Right forelimb (tissue), 1 donor: ENCODE results near the gene S100Z.
"Not testable (repeated sequence)": the region's sequence is repeated elsewhere in the genome, so short reads cannot be mapped to it uniquely, and the experiment has no call there.

ENCODE experiments used
- DNase-seq: peaks from one replicate; pipeline ENCODE4 v3.0.0-alpha.2; 2018

Gene S100Z

DNA sequence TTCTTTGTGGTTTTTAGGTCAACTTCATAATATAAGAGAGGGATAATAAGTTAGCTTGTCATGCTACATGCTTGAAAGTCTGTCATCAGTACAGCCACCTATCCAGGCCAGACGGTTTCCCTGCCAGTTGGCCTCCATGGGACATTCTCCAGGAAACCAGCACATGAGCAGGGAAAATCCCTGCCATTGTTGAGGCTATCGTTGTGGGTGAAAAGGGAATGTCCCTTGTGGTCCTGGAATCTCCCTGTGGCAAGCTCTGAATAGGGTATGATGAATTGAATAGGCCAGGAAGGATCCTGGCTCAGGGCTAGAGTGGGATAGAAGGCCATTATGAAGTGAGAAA is 18.7 kb upstream of the S100Z start:
- DNase-seq = no peak

DNA sequence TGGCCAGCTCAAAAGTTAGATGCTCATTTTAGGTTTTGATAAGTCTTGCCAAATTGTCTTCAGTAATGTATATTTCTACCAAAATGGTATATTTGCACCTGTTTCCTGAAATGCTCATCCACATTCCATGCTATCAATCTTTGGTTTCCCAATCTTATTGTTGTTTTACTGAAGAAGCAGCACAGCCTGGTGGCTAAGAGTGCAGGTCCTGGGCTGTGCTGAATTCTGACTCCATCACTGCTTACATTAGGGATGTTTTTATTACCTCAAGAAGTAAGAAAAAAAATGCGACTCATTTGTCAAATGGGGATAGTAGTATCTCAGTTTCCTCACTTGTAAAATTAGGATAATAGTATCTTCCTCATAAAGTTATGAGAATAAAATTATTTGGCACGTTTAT is 13.6 kb upstream of the S100Z start:
- no peak for DNase-seq

DNA sequence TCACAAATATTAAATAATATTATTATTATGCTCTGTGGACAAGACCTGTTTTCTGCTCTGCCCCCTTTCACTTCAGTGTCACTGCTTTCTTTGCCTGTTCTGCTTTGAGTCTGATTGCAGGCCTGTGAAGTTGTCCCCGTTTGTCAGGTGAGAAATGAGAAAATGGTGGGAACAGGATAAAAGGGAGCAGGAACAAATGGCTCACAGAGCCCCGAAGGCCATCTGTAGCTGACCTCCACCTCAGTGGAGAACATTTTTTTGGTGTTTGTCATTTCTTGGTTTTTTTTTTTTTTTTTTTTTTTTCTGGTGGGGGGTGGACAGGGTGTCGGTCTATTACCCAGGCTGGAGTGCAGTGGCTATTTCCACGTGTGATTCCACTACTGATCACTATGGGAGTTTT is 13.2 kb upstream of the S100Z start:
- DNase-seq = no peak

DNA sequence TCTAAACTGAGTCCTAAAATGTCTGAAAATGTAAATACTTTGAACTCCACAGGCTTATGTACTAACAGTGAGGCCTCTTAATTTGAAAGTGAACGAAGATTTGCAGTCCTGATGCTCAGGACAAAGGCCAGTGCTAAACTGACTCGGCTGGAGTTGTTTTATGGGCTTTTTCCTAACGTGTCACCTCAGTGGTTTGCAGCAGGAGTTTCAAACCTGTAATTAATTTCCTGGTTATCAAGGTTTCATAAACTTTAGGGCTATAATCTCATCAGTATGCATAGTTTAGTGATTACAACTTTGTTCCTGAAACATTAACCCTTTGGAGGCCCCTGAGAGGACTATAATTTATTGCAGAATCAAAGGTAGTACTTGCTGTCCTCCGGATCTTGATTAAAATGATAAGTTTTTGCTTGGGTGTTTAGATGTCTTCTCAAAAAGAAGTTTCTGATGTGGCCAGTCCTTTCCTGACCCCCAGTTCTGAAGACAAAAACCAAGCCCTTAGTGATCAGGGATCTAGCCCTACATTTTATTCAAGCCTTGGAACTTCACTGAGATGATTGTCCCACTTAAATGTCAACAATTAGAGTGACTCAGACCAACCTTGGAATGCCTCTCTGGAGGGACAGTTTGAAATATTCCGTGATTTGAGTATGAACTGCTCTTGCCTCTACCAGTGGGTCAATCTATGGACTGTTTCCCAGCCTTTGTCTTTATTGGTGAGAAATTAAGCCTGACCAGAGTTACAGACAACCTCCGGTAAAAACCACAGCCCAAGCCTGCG is 11.1 kb upstream of the S100Z start:
- no peak for DNase-seq

DNA sequence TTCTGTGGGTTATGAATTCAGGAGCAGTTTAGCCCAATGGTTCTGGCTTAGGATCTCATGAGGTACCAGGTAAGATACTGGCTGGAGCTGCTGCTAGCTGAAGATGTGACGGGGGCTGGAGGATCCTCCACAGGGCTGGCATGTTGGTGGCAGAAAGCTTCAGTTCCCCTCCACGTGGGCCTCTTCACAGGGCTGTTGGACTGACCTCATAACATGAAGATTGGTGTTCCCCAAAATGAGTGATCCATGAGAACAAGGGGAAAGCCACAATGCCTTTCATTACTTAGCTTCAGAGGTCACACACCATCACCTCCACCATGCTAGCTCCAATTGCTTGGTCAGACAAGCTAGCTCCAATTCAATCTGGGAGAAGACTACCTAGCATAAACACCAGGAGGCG is 8.5 kb upstream of the S100Z start:
- DNase-seq = no peak

DNA sequence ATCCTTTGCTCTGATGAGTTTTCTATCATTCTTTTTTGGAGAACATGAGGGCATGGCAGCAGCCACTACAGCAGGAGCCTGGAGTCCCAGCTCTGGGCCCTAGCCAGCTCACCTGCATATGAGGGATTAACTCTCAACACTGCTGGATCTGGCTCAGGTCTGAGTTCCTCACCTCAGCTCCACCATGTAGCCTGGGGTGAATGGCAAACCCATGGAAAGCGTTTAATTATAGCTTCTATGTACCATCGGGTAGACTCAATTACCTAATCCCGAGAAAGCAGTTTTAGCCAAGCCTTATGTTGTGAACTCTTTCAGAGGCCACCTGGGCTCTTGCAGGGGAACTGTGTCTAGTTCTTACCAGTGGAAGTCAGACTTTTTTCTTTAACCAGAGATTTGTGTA is 3.9 kb upstream of the S100Z start:
- no peak for DNase-seq

DNA sequence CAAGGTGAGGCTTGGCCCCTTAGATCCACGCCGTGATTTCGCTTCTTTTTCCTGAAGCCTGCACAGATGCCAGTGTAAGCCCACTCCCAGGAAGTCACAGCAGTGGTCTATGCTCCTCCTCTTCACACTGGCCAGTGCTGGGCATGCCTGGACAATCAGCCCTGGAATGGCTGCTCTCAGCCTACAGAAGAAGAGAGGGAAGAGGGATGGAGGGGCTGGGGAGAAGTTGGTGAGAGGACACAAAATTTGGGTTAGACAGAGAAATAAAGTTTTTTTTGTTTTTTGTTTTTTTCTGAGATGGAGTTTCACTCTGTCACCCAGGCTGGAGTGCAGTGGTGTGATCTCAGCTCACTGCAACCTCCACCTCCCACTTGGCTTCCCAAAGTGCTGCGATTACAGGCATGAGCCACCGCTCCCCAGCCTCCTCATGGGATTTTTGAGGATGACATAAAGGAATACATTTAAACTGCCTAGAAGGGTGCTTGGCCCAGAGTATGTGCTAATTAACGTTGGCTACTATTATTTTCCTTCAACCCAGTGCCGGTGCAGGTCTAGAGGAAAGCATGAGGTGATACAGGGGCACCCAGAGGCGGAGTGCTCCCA is 830 bp downstream of the S100Z start:
- DNase-seq = no peak

DNA sequence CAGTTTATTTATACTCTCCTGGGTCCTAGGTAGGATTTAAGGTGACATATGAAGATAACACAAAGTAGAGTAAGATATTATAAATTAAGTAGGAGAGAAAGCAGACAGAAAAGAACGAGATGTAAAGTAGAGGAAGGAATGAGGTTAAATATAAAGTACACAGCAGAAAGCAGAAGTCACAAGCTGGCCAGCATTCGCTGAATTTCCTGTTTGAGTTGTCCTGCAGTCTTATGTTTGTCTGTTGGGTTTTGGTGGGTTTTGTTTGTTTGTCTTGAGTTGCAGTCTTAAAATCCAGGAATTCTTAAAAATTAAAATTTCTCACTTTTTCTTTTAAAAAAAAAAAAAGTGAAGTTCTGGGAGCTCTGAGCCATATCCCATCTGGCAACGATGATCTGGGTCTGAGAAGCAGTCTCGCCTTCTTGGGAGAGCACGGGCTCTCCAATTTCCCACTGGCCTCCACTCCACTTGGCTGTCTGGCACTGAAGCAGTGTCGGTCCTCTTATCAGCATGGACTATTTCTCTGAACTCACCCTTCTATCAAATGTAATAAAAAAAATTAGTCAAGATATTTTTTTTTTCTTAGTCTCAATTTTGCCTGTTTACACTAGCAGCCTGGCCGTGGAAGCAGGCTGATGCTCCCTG is 2.0 kb downstream of the S100Z start:
- DNase-seq = no peak

DNA sequence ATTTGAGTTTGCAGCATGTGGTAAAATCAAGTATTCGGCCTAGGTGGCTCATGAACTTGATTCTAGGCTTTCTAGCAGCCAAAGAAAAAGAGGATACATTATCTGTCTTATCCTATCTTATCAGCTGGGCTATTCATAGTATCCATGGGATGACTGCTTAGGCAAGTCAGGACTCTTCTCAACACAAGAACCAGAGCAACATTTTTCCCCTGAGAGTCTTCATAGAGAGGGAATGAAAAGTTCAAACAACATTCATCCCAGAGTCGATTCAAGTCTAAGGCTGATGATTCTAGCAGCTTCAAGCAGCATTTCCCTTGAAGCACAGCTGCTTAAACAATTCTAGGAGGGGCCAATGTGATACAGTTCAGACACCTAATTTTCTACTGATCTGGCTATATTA is 3.0 kb downstream of the S100Z start:
- DNase-seq = no peak

DNA sequence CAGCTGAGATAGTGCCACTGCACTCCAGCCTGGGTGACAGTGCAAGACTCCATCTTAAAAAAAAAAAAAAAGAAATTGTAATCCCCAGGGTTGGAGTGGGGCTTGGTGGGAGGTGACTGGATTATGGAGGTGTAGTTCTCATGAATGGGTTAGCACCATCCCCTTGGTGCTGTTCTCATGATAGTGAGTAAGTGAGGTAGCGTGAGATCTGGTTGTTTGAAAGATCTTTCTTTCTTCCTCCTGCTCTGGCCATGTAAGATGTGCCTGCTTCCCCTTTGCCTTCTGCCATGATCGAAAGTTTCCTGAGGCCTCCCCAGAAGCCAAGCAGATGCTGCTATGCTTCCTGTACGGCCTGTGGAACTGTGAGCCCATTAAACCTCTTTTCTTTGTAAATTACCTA is 3.9 kb downstream of the S100Z start:
- not testable (repeated sequence) for DNase-seq

DNA sequence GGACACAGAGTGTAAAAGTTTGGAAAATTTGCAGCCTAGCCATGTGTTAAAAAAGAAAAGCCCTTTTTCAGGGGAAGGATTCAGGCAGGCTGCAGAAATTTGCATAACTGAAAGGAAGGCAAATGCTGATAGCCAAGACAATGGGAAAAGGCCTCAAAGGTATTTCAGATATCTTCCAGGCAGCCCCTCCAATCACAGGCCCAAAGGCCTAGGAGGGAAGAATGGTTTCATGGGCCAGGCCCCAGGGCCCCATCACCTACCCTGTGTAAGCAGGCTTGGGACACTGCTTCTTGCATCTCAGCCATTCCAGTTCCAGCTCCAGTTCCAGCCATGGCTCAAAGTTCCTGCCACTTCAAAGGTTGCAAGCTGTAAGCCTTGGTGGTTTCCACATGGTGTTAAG is 4.8 kb downstream of the S100Z start:
- no peak for DNase-seq

DNA sequence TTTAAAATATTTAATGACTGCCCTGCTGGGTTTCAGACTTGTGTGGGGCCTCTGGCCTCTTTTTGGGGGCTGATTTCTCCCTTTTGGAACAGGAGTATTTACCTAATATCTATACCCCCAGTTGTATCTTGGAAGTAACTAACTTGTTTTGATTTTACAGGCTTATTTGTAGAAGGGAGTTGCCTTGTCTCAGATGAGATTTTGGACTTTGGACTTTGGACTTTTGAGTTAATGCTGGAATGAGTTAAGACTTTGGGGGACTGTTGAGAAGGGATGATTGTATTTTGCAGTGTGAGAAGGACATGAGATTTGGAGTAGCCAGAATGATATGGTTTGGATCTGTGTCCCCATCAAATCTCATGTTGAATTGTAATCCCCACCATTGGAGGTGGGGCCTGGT is 5.7 kb downstream of the S100Z start:
- DNase-seq = not testable (repeated sequence)

DNA sequence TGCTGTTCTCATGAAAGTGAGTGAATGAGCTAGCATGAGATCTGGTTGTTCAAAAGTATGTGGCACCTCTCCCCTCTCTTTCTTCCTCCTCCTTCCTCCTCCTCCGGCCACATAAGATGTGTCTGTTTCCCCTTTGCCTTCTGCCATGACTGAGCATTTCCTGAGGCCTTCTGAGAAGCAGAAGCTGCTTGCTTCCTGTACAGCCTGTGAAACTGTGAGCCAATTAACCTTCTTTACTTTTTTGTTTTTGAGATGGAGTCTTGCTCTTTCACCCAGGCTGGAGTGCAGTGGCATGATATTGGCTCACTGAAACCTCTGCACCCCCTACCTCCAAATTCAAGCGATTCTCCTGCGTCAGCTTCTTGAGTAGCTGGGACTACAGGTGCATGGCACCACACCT is 6.1 kb downstream of the S100Z start:
- DNase-seq = no peak

DNA sequence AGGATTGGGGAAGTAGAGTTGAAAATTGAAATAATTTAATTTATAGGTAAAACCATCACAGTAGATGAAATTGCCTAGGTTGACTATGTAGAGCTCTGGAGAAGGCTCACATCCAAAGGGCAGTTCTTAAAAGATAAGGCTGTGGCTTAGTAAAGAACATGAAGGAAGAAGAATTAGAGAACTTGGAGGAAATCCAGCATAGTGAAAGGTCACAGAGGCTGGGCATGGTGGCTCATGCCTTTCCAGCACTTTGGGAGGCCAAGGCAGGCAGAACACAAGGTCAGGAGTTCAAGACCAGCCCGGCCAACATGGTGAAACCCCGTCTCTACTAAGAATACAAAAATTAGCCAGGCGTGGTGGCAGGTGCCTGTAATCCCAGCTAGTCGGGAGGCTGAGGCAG is 7.0 kb downstream of the S100Z start:
- not testable (repeated sequence) for DNase-seq

DNA sequence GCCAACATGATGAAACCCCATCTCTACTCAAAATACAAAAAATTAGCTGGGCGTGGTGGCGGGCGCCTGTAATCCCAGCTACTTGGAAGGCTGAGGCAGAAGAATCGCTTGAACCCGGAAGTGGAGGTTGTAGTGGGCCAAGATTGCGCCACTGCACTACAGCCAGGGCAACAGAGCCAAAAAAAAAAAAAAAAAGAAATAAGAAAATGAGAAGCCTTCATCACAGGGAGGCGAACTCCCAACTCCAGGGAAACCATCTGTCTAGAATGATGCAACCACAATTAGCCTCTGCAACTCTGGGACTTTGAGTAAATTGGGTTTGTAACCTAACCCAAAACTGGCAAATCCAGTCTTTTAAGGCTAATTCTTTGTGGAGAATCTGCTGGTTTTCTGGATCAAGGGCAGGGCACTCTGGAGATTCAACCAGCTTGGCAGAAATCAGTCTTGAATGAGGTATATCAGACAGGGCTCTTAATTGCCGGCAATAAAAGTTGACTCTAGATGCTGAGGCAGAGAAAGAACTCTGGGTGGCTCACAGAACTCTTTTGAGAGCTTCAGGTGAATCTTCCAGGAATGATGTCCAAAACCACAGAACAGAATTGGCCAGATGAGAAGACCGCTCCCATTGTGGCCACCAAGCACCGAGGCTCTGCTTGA is 9.9 kb downstream of the S100Z start:
- DNase-seq = no peak

DNA sequence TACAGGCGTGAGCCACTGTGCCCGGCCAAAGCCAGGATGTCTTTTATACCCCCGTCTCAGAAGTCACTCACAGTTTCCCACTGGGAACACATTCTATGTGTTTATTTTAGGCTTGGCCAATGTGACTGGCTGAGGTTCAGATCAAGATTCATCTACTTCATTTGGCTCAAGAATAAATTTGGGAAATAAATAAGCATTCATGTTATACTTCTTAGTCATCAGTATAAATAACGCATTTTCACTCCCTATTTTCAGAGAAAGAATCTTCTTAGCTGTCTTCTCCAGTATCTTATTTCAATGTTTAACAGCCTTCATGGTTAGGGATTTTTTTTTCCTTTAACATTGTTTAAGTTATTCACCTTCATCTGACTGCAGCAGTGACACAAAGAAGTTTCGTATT is 11.8 kb downstream of the S100Z start:
- DNase-seq = no peak

DNA sequence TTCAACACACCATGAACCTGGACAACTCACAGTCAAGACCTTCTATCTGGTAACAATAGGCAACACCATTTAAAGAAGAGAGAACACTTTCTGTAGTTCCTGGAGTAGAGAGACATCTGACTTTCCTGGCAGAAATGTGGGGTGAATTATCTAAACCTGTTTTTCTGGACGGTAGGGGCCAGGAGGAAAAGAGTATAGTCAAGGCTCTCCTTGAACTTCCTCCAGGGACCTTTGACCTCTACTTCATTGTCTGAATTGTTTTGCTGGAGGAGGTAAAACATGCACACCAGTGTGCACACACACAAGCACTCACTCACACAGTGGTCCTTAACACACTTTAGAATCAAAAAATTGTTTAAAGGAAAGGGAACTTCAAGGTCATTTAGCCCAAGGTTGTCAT is 13.2 kb downstream of the S100Z start:
- no peak for DNase-seq

DNA sequence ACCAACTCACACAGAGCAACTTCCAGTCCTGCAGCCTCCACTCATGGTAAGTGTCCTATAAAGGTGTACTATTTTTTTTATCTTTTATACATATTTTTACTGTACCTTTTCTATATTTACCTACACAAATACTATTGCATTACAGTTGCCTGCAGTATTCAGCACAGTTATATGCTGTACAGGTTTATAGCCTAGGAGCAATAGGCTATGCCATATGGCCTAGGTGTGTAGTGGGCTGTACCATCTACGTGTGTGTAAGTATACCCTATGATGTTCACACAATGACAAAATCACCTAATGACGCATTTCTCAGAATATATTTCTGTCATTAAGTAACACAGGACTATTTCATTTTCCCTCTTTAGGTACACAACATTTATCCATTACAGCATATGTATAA is 16.7 kb downstream of the S100Z start:
- DNase-seq = no peak

DNA sequence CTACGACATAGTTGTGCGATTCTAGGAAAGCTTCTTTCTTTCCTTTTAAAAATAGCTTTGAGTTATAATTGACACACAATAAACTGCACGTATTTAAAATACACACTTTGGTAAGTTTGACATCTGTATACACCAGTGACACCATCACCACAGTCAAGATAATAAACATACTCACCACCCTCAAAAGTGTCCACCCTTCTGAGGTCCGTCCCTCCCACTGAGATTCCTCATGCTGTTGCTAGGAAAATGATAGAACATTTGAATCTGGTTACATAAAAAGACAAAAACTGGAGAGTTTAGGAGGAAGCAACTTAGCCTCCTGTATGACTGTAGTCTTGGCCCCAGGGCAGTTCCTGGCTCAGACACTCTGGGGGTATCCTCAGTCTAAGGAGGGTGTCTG is 17.2 kb downstream of the S100Z start:
- no peak for DNase-seq

DNA sequence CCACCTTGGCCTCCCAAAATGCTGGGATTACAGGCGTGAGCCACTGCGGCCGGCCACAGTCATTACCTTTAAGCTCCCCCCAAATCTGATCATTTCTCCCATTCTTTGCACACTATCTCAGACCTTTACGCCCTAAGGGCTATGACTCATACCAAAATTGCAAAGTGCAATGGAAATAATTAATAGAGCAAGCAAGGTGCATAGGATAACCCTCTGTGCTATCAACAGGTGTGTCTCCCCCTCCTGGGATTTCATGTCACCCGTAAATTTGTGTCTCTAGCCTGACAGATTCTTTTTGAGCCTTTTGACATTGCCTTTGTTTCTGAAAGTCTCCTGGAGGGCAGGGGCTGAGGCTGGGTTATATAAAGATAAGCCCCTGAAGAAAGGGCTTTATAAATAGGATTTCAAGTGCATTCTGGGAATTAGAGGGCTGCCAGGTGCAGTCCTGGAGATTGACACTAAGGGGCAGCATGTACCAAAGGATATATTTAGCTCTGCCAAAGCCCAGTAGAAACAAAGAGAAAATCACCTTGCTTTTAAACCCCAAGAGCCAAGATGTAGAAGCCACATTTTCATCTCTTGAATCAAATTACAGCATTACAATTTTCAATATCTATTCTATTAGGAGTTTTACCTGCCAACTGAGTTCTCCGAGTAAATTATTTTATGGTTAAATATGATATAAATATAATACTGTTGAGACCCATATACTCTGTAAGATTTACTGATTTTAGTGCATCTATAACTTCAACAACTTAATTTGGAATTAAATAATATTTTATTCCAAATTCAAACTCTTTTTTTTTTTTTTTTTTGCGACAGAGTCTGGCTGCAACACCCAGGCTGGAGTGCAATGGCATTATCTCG is 18.2 kb downstream of the S100Z start:
- DNase-seq = peak; percentile 78

DNA sequence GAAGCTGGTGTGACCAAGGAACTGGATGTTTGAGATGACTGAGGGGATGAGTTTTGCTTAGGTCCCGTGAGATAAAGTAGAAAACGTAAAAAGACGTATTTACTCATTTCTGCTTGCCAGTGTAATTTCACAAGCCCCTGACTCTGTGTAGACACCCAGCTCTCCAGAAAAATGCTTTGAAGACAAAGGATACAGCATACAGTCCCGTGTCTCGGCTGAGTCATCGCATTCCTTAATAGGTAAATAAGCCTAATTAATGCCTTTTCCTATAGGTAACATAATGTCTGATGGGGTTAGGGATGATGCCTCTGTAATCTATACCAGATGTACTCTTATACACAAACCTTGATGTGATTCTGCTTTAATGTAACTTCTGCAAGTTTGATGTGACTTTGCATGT is 20.2 kb downstream of the S100Z start:
- DNase-seq = no peak

DNA sequence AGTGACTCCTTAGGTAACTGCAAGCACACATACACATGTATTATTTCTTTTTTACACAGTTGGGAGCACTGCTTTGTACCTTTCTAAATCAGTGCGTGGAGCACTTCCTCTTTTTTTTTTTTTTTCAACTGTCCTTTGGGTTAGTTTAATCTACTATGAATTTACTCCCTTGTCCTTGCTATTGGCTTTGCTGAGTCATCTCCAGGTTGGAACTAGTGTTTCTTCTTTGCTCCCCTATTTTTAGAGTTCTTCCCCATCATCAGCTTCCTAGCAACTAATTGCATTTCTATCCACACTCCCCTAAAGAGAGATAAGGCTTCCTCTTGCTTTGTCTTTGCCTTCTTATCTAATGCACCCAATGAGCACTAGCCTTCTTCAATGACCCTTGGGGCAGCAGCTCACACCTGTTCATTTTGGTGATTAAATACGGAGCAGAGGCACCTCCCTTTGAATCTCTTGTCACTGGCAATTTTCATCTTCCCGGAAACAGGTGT is 24.3 kb downstream of the S100Z start:
- no peak for DNase-seq
